IPS-NIHi11 (cell line): ENCODE data around the gene FHOD3.

Experiments
- DNase-seq: peaks from one replicate; pipeline ENCODE4 v3.0.0; 2012; ENCODE audit warnings: mixed read lengths, low spot score

FHOD3 gene

DNA sequence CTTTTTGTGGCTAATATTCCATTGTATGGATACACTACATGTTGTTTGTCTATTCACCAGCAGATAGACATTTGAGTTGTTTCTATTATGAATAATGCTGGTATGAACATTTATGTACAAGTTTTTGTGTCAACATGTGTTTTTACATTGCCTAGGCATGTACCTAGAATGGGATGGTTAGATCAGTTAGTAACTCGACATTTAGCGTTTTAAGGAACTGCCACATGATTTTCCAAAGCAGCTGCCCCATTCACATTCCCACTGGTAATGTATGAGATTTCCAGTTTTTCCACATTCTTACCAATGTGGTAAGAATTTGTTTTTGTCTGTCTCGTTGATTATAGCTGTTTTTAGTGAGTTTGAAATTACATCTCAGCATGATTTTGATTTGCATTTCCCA, 112.8 kb downstream of the FHOD3 start:
- no peak for DNase-seq

DNA sequence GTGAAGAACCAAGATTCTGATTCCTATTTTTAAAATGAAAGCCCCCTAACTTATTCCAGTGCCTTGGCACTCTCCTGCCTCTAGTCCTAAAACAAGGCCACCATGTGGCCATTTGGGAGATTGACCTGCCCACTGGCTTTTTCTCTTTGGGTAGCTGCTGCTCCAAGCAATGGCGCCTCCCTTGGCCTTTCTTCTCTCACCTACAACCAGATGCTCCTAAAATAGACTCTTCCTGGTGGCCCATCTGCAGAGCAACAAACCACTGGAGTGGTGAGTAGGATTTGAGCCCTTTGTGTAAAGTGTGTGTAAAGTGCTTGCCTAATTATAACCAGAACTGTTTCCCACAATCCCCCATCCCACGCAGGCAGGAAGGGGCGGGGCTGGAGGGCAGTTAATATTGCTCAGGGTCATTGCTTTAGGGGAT, 114.2 kb downstream of the FHOD3 start:
- peak; percentile 64 for DNase-seq

DNA sequence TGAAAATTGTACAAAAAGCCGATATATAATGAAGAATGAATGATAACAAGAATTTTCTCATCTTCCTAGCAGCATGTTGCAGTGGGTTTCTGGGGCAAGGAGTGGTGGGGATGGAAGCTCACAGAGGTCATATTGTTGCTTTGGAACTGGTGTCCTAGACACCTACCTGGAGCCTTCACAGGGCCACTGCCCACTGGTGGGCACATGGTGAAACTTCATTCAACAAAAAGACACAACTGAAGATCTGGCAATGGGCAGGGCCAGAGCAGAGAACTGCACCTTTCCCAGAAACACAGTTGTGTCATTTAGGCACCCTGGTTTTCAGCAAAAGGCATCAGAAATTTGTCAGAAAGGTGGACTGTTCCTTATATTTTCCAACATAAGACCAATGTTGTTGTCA, 115.3 kb downstream of the FHOD3 start:
- DNase-seq = peak; percentile 55

DNA sequence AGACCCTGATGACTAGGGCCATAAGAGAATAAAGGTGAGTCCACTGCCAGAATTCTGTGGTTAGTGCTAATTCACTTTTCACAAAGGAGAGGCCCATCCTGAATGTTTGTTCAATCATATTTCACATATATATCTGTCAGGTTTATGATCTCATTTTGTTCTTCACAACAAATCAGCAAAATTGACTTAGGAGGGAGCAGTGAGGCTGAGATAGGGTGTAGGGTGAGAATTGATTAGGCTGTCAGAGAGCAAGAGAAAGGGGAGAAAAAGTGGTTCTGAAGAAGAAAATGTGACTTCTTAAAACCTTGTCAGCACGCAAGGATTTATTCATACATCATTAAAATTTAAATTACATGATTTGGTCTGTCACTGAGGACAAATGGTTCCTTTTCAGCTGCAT, 117.7 kb downstream of the FHOD3 start:
- no peak for DNase-seq

DNA sequence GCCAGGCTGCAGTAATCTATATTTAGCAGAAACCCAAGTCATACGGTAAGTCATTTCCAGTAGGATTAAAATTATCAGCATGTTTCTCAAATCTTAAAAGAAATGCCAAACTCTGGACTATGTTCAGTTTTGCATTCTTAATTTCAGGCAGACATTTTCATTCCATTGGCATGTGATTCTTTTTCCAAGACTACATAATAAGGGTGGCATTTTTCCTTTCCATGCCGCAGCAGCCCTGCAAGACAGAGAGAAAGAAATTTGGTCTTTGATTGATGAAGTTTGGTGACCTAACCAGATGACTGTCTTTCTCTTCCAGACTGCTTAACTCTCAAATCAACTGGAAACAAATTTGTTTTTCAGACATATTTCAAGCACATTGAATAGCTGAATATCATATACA, 118.1 kb downstream of the FHOD3 start:
- DNase-seq = no peak

DNA sequence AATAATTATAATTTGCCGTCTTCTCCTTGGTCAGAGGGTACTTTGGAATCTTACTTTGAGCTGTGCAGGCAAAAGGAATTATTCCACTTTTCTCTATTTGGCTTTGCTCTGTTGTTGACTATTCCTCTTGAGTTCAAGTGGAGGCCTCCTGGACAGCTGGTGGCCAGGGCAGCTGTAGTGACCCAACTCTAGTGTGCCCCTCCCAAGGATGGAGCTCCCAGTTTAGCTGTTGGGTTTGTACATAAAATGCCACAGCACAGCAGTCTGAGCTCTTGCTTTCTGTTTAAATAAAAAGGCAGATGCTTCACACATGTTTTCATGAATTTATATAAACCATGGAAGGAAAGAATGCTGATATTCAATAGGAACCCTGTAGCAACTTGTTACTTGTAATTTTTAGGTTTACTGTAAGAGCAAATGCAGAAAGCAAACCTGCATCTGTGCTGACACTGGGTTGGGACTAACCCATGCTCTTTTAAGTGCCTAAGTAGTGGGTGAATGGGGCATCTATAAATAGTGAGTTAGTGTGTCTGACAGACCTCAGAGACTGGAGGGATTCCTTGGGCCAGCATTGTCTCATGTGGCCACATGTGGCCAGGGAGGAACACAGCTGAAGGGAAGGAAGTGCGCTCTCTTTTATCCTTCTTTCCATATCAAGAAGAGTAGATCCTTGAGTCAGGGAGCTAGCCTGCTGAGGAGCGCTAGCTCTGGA, 121.8 kb downstream of the FHOD3 start:
- no peak for DNase-seq

DNA sequence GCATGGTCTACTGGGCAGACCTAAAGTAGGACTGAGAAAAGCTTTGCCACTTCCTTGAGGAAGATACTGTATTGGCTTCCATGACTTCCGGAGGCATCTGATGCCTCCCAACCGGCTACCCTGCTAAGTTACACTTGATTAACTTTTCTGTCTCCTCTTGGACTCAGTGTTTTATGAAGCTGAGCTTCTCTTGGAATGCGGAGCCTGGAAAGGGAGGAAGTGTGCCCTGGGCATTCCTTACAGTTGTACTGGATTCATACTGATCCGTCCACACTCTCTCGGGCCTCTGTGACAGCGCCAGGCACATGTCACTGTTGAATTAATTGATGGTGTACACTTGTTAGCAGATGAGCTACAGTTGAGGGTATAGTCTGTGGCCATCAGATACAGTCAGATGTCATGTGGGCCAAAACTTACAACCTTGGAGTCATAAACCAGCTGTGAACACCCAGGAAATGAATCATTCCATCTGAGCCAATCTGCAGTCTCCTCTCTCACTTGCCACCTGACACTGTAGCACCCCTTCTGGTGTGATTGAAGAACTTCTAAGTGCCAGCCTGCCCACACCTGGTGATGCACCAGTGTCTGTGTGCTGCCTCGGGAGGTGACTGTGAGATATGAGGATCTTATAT, 122.5 kb downstream of the FHOD3 start:
- peak; percentile 29 for DNase-seq

DNA sequence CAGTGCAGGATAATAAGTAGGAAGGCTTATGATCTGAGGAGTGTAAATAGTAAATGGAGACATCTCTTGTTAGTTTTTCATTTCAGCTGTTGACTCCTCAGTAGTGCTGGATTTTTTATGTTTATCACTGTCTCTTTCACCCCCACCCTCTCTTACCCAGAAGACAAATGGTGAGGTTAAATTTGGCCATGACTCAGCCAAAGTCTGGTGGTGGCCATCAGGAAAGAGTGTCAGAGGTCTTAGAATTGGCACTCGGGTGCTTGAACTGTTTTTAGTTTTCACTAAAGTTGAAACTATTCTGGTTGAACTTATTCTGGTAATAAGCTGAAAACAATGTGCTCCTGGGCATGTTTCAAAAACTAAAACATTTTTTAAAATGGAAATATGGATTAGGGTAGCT, 123.3 kb downstream of the FHOD3 start:
- no peak for DNase-seq

DNA sequence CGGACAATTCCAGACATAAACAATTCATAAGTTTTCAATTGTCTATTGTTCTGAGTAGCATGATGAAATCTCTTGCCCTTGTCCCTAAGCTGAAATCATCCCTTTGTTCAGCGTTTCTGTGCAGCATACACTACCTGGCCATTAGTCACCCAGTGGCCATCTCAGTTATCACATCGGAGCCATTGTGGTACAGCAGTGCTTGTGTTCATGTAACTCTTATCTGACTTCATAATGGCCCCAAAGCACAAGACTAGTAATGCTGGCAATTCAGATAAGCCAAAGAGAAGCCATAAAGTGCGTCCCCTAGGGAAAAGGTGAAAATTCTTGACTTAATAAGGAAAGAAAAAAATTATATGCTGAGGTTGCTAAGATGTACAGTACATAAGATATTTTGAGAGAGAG, 127.2 kb downstream of the FHOD3 start:
- no peak for DNase-seq

DNA sequence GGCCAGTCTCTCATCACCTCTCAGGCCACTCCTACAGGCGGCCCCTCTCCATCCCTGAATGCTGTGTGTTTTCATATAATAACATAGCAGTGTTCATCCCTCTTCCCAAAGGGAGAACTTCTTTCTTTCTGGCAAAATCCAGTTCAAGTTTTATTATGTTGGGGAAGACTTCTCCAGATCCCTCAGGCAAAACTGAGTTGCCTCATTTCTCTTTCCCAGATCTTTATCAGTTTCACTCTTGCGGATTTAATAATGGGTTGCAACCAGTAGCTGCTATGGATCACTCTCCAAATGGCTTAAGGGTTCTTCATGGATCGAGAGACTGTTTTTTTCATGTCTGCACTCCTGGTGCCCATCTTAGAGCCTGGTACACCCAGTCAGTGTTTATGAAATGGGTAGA, 129.9 kb downstream of the FHOD3 start:
- DNase-seq = no peak

DNA sequence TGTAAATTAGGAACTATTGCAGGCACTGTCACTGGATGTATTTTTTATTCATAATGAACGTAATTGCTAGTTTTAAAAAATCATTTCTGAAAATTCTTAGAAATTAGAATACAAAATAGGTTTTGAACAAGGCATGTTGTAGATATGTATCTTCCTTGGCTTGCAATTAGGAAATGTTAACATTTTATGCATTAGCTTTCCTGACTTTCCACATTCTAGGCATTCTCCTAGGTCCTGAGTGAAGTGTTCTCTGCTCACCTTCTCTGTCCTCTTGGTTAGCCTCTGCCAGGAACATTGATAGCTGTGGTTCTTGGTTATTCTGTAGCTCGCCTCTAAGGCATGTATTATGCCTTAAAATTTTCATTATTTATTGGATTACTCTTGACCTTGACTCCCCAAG, 130.3 kb downstream of the FHOD3 start:
- DNase-seq = no peak

DNA sequence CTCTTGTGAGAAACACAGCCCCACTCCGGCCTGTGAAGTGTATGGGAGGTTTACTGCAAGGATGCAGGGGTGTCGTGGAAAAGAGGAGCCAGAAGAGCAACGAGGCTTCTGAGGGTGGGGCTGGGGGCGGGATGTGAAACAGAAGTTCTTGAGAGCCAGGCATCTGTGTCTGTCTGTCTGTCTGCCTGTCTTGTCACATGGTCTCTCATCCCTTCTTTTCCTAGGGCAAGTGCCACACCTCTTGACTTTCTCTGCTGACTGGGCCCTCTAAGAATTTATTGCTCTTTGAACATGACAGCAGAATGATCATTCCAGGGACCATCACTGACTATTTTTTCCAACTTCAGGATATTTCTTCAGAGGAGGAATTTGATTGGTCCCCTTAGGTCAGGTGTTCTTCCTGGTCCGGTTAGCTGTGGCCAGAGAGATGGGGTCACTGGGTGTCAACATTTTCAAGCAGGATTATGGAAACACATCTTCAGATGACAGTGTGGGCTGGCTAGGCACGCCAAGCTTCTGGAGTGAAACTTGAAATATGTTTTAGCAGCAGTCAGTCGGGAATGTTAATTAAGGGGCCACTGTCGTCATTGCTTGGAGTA, 131.0 kb downstream of the FHOD3 start:
- no peak for DNase-seq

DNA sequence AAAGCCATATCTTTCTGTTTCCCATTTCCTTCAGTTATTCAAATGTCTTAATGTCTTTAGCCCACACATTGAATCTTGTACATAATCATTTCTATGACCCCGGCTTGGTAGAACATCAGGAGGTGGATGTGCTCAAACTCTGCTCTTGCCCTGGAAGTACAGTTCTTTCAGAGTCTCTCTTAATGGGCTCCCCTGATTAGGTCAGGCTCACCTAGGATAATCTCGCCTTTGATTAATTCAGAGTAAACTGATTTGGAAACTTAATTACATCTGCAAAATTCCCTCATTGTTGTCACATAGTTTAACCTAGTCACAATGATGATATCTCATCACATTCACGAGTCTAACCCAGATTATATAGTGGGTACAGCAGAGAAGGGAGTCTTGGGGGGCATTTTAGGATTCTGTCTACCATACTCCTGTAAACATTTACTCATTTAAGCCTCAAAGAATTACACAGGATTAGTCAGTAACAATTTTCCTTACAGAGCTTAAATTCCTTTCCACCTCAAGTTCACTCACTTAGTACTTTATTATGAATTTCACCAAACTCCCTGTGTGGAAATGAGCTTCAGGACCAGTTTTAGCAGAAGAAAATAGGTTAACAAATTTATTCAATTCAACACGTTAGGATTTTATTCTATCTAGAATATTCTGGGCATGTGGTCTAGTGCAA, 135.5 kb downstream of the FHOD3 start:
- no peak for DNase-seq

DNA sequence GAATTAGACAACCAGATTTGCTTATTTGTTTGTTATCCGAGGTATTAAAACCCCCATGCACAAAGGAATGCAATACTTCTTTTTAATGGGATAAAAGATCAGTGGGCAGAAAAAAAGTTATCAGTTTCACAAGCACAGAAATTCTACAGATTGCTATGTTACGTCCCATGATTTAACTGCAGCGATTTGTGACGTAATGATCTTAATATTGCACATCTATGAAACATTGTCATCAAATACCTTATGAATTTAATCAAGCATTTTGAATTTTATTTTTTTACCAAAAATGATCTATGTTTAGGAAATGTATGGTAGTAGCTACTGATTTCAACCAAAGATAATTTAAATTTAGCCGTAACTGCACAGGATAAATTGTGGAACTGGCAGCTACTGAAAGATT, 138.9 kb downstream of the FHOD3 start:
- no peak for DNase-seq

DNA sequence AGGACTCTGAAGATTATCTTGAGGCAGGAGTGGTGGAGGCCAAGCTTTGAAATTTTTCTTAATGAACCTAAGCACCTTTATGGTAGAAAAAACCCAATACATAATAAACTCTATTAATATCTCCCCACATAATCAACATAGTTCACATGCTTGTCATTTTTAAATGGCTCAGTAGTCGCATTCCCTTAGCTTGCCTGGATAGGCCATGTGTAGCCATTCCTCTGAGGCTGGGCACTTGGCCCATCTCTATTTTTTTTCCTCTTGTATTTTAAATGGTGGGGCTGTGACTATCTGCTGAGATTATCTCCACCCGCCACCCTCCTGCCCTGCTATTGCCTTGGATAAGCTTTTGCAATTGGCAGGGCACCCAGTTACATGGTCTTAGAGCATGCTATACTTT, 143.1 kb downstream of the FHOD3 start:
- DNase-seq = no peak

DNA sequence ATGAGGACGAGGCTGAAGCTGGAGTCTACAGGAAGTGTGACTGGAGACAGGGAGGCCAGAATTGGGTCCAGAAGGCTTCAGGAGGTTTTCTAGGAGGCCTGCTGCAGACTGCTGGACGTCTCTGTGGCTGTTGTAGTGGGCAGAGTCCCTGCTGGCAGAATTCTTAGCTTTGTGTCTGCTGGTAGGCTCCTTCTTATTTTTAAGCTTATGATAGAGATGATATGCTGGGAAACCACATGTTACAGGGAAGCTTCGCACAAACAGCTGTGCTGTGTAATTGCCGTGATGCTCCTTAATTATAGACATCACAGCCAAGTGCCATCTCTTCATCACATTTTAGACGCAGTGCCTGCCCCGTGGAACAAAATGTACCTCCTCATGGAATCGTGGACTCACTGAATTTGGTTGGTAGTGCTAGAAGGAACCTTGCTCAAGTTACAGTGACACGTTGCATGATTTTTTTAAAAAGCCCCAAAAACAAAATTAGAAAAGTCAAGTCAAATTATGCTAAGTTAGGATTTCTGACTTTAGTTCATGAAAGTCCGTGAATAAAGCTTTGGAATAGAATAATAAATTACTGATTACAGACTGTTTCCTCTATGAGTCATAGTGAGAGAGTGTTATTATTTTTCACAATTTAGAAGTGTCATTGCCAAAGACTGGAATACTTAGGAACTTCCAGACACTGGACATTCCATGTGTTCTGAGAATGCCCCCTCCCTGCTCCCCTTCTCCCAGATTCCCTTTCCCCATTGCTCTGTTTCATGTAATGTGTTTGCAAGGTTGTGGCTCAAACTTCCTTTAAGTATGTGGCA, 144.1 kb downstream of the FHOD3 start:
- DNase-seq = no peak

DNA sequence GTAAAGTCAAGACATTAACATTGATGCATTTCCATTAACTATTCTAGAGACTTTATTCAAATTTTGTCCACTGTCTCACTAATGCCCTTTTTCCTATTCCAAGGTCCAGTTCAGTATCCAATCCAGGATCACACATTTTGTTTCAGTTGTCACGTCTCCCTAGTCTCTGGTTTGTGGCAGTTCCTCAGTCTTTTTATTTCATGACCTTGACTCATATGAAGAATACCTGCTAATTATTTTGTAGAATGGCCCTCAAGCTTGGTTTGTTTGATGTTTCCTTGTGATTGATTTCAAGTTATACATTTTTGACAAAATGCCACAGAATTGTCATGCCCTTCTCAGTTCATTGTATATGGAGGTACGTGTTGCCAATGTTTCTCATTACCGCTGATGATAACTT, 145.2 kb downstream of the FHOD3 start:
- DNase-seq = no peak

DNA sequence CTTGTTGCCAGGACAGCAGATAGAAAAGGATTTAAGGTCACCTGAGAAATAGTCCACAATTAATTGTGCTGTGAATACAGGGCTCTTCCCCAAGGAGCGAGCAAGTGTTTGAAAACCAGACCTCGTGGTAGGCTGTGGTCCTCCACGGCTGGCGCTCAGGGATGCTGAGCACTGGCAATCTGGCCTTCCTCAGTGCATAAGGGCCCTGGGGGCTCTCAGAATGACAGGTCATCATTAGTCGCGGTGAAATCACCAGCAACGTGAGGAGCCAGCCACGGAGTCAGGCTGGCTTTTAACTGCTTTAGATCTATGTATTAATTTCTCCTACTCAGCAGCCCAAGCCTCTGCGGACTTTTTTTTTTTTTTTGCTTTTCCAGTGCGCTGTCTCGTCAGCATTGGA, 148.5 kb downstream of the FHOD3 start:
- DNase-seq = no peak

DNA sequence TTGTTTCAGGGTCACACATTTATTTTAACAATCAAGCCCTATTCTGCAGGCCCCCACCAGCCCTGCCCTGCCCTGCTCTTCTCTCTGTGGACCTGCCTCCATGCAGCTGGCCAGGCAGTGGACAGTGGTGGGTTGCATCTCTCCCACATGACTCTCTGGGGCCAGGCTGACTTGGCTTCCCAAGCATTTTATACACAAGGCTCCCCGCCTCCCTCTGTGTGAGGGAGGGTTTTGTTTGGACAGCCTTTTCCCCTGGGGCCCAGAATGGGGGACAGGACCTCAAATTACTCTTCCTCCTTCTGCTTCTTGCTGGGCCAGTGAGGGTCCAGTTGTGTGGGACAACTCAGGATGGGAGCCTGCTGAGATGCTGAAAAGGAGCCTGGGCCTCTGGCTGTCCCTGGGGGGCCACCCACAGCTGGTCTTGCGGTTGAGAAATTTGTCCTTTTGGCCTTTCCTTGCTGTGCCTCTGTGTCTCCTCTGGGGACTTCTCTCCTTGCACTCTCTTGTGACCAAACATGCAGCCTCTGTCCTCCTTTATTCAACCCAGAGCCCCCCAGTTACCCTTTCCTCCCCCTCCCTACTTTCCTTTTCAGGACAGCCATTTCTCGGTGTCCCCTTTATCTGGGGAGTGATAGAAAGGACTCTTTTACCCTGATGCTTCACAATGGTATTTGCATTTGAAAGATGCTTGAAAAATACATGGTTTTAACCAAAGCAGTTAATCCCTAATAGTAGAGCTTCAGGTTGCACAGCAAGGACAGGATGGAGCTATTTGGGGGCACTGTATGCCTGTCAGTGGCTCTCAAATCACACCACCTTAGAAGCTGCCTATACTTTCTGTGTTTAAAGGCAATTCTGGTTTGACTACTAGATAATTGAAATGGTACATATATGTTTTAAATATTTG, 151.1 kb downstream of the FHOD3 start:
- DNase-seq = no peak

DNA sequence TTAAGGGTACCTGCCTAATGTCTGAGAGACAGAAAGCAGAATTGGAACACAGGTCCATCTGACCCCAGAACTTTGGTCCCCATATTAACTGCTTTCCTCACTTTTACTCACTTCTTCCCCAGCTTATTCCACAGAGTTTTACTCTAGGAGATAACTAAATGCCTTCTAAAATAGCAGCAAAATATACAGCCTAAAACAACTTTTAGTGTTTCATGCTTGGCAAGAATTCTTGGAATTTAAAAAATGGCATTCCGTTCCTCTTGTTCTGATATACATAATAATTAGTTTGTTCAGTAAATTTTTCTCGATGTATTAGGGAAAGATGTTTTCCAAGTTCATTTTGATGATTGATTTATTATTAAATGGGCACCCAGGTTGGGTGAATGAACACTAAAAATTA, 151.9 kb downstream of the FHOD3 start:
- no peak for DNase-seq

DNA sequence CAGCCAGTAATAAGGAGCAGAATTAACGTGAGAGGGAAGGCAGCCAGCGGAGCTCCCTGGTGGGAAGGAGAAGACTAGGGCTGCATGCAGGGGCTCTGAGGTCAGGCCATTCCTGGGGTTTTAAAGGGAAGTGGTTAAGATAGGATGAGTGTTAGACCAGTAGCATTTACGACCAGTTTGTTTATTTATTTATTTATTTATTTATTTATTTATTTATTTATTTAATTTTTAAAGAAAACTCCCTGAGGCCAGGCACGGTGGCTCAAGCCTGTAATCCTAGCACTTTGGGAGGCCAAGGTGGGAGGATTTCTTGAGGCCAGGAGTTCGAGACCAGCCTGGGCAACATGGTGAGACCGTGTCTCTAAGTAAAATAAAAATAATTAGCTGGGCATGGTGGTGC, 152.8 kb downstream of the FHOD3 start:
- no peak for DNase-seq
